Fibroblast of lung (primary cell): Measurements from ENCODE around the gene TSPAN9.

Source experiments
- CTCF ChIP-seq, 2 donors: IDR thresholded peaks in 1 of 2; conservative IDR thresholded peaks in 1 of 2; 1 replicate in 1 of 2; 2 replicates in 1 of 2; pipeline ENCODE4 v1.5.1; 2011 to 2012; ENCODE audit warnings: low read length in 2 of 2, control low read depth in 1 of 2, inconsistent platforms in 1 of 2, low read depth in 1 of 2, mild to moderate bottlenecking in 1 of 2
- EZH2 ChIP-seq: IDR thresholded peaks from 2 replicates; pipeline ENCODE4 v1.5.1; 2012; ENCODE audit warnings: low read length, control low read depth, mild to moderate bottlenecking; ENCODE audit errors: missing control alignments

- TF ChIP-seq CTCF (conservative IDR thresholded peaks at IDR 0.05 in 1 of 2, IDR thresholded peaks at IDR 0.05 in 1 of 2; ENCODE audit: low read depth in 1 of 2, low read length in 2 of 2) (no peak), EZH2 (no peak)
Measured at GRCh38 chr12:3142386-3142785, 65.2 kb downstream of the TSPAN9 start.
